GM18867 (cell line): ENCODE measurements around the gene BCO2.

Source experiments
- ATAC-seq: cut with Tn5 transposase; IDR thresholded peaks from one replicate; pipeline ENCODE4 v1.9.1; 2021; ENCODE audit warnings: mild to moderate bottlenecking, moderate library complexity; ENCODE audit not compliant: unreplicated experiment

BCO2 gene

DNA sequence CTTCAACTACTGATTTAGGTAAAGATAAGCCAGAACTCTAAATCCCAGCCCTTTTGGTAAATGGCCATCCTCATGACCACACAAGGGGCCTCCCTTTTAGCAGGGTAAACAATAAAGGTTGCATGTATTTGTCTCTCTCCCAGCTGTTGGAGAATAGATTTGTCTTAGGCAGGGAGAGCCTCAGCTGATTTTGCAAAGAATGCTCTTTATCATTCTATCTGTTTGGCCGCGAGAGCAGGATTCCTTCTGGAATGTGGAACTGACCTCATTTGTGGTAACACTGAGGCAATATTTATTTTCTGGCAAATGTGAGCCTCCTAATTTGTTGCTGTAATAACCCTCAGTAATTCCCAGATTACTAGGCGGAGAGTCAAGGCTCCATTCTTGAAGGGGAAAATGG lies 66.2 kb downstream of the BCO2 start:
- ATAC-seq: no peak

DNA sequence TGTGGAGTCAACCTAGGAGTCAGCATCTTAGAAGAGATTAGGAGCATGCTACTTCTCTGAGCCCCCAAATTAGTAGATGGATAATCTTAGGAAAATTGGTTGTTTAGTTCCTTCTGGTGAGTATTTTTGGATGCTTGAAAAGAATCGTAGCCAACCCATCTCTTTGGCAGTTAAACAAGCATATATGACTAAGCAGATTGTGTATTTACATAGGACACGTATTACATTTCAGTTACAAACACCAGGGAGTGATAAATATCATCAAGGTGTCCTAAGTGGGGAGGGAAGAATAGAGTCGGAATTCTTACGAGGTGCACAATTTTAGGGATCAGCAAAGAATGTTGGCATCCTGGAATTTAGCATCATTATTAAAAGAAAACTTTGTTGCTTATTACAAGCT lies 71.9 kb downstream of the BCO2 start:
- ATAC-seq: no peak

DNA sequence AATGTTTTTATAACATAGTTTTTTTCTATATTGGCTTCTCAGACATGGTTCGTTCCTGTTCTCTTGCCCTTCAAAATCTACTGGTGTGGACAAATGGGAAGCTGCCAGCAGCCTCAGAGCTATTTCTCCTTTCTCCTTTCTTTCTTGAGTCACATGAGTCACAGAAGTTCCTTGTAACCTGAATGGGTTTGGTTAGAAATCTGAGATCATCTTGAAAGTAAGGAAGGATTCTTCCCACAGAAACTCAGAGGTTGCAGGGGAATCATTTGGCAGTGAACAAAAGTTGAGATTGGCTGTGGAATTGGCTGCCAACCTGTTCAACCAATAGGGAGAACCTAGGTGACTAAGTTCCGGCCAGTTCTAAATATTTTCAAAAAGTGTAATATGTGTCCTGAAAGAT lies 72.9 kb downstream of the BCO2 start:
- ATAC-seq: no peak

DNA sequence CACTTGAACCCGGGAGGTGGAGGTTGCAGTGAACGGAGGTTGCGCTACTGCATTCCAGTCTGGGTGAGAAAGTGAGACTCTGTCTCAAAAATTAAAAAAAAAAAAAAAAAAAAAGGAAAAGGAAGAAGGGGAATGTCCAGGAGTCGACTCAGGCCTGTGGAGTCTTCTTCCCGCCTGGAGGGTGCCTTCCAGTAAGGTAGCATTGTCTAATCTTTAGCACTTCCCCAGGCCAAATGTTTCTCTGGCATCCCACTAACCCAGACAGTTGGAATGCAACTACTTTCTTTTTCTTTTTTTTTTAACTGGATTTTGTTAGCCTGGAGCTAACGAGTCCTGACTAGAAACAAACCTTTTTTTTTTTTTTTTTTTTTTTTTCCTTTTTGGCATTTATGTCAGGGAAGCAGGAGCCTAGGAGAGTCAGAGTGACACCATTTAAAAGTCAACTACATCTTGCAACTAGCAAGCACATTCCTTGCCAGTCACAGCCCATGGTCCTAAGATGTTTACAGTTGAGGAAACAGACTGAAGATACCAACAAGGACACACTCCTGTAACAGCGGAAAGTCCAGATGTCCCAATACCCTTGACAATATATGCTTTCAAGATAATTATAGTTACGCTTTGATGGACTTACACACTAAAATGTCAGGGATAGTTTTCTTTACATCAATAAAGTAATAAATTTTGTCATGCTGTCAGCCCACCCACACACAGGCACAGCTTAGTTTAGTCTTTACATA lies 74.7 kb downstream of the BCO2 start:
- ATAC-seq: no peak

DNA sequence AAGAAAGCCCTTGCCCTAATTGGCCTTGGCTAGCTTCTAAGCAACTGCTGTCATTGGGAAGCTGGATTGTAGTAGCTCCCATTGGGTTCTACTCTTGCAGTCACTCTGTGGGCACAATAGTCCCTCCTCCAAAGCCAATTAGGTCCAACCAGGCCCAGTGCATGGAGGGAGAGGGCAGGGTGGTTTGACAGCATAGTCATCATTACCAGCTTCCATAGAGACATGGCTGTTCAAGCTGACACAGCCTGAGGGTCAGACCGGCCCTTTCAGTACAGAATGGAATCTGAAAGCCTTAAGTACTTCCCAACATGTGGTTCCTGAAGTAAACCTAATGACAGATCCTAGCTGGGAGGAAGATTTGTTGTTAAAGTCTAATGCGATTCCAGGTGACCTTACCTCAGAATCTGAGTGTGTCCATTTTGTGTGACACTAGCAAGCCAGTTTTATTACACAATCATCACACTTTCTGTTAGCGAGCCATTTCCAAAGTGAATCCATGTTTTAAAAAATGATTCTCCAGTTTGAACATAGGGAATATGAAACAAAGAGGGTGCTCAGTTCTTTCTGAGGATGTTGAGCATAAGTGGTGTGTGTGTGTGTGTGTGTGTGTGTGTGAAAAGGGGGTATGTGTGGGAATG lies 78.4 kb downstream of the BCO2 start:
- no peak for ATAC-seq

DNA sequence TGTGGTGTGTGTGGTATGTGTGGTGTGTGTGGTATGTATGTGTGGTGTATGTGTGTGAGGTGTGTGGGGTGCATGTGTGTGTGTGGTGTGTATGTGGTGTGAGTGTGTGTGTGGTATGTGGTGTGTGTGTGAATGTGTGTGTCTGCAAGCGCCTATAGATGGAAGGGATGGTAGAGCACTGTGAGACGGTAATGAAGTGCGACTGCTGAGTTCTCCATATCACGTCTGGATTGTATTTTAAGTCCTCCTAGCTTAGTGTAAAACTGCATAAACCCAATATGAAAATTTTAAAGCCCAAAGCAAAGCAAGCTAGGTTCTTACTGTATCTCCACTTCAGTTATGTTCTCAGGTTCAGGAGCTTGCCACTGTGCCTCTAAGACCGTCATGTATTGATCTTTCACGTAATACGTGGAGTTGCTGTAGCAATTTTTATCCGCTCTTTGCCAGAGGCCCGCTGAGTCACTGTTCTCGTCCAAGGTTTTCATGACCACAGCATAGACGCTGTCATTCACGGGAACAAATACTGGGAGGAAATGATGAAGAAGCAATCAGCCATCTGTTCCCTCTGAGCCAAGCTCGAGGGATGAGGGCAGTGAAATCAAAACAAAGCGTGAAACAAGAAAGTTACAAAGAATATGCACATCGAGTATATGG lies 79.9 kb downstream of the BCO2 start:
- no peak for ATAC-seq

DNA sequence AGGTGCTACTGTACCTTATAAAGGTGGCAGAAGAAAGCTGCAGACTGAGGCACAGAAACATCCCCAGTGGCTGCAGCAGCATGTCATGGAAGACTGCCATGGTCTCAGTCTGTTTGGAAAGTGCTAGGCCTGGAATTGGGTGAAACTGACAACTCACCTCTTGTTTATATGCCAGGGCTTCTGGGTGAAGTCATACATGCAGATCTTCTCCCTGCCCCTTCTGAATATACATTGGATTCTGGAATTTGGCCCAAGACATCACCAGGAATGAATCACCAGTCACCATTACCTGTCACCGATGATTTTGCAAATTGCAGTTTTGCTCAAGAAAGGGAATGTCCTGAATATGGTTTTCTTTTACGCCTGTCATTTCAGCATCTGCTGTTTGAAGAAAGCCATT lies 85.2 kb downstream of the BCO2 start, which contains the start of gene PLET1:
PLET1 (minus strand) TSS at position 371 of the 400 bp plus-strand sequence; CDS start at position 100, 271 bp downstream.
- ATAC-seq: no peak

DNA sequence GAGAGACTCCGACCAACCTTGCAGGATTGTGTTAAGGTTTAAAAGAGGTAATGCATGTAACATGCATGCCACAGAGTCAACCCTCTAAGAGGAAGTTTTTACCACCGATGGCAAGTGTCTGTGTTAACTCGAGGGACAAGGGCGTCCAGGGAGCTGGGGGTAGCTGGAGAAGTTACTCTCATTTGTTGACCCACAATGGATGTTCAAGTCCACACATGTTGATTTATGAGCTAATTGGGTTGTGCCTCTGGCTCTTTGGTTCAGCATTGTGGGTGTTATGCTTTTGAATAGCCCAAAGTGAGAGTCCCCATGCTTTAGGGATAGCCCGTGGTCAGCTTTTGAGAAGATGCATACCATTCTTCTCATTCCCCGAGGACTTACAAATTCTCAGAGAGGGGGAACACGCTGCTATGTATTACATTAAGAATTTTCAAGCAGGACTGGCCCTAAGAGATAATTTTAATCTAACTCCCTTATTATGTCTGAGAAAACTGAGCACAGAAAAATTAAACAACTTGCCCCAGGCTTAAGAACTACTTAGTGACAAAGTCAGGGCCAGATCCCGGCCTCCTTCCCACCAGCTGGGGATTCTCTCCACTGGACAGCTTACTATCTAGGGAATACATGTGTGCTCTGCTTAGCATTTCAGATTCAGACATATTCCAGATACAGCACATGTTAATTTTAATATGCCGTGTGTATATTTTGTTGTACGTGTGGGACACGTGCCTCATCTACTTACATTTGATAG lies 90.5 kb downstream of the BCO2 start:
- no peak for ATAC-seq

DNA sequence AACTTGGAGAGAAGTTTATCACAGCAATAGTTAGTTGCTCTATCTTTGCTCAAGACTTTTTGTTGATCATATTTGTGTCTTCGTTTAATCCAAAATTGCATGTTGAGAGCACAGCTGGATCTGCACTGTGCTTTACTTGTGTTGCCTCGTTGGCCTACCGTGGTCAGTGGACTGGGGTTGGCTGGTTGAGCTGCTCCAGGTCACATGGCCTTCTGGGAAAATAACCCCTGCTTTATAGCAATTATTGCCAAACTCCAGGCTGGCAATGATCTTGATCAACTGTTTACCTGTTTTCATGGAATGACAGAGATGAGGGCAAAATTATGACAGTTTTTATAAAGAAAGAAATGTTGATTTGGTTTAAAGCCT lies 91.1 kb downstream of the BCO2 start:
- no peak for ATAC-seq

DNA sequence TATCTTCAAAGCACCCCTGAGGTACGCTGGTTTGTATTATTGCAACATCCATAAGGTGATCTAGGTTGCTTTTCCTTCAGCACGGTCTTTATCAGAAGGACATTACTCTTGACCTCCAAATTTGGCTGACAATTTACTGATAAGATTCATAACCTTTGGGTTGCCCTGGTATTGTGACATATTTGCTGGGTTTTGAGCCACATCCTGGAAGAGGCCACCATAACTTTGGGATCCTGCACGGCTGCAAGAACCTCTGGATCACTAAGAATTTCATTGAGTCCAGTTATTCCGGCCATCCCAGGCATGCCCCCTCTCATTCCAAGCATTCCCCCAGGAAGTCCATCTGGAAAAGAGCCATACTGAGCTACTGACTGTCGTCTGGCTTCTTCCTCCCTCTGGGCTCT lies 91.9 kb downstream of the BCO2 start:
- ATAC-seq: no peak

DNA sequence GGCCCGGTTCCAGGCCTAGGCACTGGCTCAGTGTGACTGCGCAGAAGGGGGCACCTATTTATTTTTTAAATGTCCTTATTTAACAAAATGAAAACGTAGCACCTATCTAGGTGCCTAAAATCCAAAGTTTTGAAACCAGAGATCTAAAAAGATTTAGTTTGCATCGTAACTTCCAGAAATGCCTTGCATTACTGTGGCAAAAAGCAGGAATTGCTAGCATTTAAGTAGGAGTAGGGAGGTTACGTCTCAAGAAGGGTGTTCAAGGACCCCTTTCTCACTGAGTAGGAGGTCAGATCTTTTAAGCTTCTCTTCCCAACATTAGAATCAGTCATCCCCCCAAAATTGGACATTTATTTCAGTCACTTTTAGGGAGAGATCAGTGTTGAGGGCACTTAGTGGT lies 93.1 kb downstream of the BCO2 start:
- ATAC-seq: no peak
